Activated CD4-positive, CD25-positive, alpha-beta regulatory T cell treated with anti-CD3 and anti-CD28 coated beads, Interleukin-2, amount 50 U/mL, for 72 hours (primary cell): ENCODE data around the gene TRPV4.

ENCODE experiments used
- DNase-seq: peaks from one replicate; pipeline ENCODE4 v3.0.0; 2021

TRPV4 gene

GRCh38 chr12:109775172-109775881, 57.9 kb downstream of the TRPV4 start:
- DNase-seq = peak; percentile 76

GRCh38 chr12:109773384-109774011, 59.7 kb downstream of the TRPV4 start:
- no peak for DNase-seq

GRCh38 chr12:109772622-109773321, 60.4 kb downstream of the TRPV4 start:
- DNase-seq = peak; percentile 21

- DNase-seq = peak; percentile 21
Measured at GRCh38 chr12:109771746-109772621, 61.2 kb downstream of the TRPV4 start.

GRCh38 chr12:109770861-109771670, 62.1 kb downstream of the TRPV4 start:
- peak; percentile 21 for DNase-seq

GRCh38 chr12:109770104-109770860, 62.9 kb downstream of the TRPV4 start:
- peak; percentile 18 for DNase-seq

GRCh38 chr12:109768901-109769670, 64.1 kb downstream of the TRPV4 start:
- DNase-seq = peak; percentile 24

GRCh38 chr12:109767991-109768900, 65.0 kb downstream of the TRPV4 start:
- peak; percentile 22 for DNase-seq

- peak; percentile 17 for DNase-seq
Measured at GRCh38 chr12:109767456-109767855, 65.7 kb downstream of the TRPV4 start.

GRCh38 chr12:109766251-109766778, 66.9 kb downstream of the TRPV4 start:
- peak; percentile 16 for DNase-seq

- DNase-seq = peak; percentile 16
Measured at GRCh38 chr12:109765446-109765810, 67.8 kb downstream of the TRPV4 start.

GRCh38 chr12:109764776-109765445, 68.3 kb downstream of the TRPV4 start:
- DNase-seq = no peak

- DNase-seq = no peak
Measured at GRCh38 chr12:109764123-109764522, 69.1 kb downstream of the TRPV4 start.

GRCh38 chr12:109763201-109763841, 69.9 kb downstream of the TRPV4 start:
- peak; percentile 14 for DNase-seq

- DNase-seq = peak; percentile 25
Measured at GRCh38 chr12:109762673-109763191, 70.5 kb downstream of the TRPV4 start.

GRCh38 chr12:109762071-109762672, 71.0 kb downstream of the TRPV4 start:
- DNase-seq = no peak
